HG02588 (cell line): ENCODE measurements around the gene NSUN7.
"Not testable (repeated sequence)": the region's sequence is repeated elsewhere in the genome, so short reads cannot be mapped to it uniquely, and the experiment has no call there.

Experiments
- ATAC-seq: cut with Tn5 transposase; IDR thresholded peaks from one replicate; pipeline ENCODE4 v1.9.1; 2021; ENCODE audit warnings: mild to moderate bottlenecking, moderate library complexity; ENCODE audit not compliant: unreplicated experiment

The NSUN7 gene

DNA sequence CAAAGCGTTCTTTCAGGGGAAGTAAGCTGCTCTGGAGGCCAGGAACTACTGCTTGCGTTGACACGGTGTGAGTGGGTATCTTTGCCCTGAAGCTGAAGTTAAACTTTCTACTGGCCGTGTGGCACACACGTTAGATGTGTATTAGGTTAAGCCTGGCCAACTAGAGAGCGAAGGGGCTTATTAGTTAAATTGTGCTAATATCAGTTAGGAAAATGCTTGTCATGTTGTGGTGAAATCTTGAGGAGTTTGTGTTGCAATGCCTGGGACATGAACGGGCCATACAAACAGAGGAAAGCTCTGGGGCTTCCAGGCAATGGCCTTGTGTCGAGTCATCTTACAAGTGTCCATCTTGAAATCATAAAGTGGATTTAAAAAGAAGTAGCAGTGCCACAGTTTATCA, 62.6 kb downstream of the NSUN7 start:
- no peak for ATAC-seq

DNA sequence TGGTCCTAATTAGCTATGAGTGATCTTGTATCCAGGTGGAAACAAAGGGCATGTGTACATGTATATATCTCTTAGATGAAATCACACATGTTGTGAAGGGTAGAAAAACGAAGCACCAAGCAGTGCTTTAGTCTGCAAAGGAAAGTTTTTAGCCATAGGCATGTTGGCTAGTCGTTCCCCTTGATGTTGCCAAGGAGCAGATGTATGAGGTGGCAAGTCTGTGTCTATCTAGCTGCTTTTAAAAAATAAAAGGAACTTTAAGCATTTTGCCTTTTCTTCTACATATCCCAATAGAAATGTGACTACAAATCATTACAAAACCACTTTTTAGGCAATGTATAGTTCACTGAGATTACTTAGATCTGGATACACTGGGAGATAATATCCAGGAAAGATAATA, 63.1 kb downstream of the NSUN7 start:
- no peak for ATAC-seq

DNA sequence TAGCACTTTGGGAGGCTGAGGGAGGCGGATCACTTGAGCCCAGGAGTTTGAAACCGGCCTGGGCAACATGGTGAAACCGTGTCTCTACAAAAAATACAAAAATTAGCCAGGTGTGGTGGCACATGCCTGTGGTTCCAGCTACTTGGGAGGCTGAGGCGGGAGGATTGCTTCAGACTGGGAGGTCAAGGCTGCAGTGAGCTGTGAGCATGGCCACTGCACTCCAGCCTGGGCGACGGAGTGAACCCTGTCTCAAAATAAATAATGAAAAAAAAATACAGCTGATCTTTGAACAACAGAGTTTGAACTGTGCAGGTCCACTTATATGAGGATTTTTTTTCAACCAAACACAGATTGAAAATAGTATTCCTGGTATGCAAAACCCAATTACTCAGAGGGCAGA, 67.4 kb downstream of the NSUN7 start:
- not testable (repeated sequence) for ATAC-seq

DNA sequence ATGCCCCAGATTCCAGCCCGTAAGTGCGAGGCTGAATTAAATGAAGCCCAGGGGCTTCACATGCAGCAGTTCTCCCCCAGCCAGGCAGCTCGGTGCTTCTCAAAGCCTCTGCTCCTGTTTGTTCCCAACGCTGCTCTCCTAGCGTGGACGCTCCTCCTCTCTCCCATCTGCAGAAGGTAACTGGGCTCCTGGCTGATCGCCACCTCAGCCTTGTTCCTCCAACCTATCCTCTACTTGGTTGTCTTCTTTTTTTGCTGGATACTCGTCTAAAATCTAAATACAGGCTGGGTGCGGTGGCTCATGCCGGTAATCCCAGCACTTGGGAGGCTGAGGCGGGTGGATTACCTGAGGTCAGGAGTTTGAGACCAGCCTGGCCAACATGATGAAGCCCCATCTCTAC, 70.3 kb downstream of the NSUN7 start:
- no peak for ATAC-seq

DNA sequence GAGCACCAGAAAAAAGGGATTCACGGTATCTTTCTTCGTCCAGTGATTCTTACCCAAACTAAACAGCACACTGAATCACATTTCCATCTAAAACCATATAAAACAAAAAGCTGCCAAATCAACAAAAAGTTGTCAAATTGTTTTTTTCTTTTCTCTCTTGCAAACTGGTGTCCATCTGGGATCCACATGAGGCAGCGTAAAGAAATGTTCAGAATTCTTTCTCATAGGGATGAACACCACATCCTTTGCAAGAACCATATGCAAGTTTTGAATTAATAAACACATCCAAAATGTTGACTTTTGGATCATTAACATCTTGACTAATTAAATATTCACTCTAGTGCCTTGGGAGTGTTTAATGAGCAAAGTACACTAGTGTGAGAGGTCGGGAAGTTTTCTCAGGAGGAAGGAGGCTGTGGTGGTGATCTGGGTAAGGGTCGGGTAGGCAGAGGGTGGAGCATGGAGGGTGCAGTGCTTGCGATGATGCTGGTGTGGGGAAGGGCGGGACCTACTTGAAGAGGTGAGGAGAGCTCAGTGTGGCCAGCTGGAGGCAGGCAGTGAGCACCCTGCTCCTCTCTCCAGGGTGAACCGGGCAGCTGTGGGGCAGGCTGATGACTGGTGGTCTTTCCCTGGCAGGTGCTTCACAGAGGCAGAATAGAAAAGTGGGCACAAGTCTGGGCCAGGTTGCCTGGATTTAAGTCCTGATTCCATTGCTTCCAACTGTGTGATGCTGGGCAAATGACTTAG, 72.8 kb downstream of the NSUN7 start:
- no peak for ATAC-seq

DNA sequence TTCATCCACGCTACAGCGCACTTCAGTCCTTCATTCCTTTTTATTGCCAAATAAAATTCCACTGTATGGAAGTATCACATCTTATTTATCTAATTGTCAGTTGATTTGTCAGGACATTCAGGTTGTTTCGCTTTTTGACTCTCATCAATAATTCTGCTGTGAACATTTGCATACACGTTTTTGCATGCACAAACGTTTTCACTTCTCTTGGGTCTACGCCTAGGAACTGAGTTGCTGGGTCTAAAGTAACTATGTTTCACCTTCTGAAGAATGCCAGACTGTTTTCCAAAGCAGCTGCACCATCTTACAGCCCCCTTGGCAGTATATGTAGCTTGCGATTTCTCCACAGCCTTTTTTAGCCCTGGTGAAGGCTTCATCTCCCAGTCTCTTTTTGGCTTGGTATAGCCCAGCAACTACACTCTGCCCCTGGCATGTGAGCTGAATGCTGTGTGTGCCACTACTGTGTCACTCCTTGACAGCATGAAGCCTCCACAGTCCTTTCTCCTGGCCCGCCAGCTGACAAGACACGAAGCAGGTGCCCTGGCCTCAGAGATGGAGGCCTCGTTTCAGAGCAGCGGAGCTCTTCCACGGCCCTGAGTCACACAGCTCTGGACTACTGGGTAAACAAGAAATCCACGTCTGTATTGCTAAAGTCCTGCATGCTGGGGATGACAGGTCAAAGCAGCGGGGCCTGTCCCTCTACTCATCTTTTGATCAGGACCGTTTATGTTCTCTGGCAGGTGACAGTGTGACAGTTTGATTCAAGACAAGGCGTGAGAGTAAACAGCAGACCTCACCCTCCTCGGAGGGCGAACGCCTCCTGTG, 75.5 kb downstream of the NSUN7 start:
- no peak for ATAC-seq

DNA sequence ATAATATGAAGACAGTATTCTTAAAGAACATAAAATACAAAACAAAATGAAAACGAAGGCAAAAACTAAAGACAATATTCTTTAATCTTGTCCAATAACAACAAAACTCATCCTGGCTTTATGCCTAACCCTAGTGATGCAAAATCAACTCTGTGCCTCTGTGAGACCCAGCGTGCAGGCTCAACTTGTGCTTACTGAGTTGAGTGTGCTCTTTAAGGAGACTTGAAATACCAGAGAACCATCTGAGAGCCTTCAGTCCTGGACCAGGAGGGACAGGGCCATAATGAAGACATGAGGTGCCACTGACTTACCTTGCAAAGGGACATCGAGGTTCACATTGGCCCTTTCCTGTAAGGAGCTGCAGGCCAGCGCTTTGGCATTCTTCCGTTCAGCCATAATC, 77.1 kb downstream of the NSUN7 start:
- ATAC-seq: no peak

DNA sequence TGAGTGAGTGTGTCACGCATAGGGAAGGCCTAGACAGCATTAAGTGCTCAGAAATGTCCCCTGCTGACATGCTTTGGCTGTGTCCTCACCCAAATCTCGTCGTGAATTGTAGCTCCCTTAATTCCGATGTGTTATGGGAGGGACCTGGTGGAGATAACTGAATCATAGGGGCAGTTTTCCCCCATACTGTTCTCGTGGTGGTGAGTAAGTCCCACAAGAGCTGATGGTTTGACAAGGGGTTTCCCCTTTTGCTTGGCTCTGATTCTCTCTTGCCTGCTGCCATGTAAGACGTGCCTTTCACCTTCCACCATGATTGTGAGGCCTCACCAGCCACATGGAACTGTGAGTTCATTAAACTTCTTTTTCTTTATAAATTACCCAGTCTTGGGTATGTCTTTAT, 78.0 kb downstream of the NSUN7 start:
- no peak for ATAC-seq

DNA sequence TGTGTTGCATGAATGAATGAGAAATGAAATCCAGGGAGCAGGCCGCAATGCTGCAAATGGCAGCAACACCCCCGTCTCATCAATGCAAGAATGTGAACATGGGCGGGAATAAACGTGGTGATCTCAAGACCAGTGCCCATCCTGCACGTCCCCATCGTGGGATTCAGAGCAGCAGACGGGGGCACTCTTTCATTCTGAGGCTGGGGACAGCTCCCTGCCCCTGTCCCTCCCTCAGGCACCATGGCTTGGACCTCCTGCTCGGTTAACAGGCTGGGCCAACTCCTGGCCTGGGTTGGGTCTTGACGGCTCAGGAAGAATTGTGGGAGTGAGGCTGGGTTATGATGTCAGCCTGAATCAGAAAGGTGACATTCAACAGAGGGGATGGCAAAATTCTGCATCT, 78.9 kb downstream of the NSUN7 start:
- no peak for ATAC-seq

DNA sequence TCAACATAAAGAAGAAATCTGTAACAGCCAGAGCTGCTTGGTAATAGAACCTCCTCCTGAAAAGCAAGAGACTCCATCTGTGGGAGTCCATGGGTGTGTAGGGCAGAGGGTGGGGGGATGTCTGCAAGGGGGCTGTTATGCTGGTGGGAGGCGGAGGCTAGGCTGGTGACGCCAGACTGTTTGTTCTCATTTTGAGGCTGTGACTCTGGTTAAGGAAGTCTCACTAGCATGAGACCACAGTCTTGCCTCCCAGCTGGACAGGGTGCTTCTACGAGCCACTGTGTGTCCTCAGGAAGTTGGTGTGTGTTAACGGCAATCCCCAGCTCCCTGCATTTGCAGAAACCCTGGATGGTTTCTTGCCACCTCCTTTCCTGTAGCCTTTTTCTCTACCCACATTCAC, 79.8 kb downstream of the NSUN7 start:
- ATAC-seq: no peak

DNA sequence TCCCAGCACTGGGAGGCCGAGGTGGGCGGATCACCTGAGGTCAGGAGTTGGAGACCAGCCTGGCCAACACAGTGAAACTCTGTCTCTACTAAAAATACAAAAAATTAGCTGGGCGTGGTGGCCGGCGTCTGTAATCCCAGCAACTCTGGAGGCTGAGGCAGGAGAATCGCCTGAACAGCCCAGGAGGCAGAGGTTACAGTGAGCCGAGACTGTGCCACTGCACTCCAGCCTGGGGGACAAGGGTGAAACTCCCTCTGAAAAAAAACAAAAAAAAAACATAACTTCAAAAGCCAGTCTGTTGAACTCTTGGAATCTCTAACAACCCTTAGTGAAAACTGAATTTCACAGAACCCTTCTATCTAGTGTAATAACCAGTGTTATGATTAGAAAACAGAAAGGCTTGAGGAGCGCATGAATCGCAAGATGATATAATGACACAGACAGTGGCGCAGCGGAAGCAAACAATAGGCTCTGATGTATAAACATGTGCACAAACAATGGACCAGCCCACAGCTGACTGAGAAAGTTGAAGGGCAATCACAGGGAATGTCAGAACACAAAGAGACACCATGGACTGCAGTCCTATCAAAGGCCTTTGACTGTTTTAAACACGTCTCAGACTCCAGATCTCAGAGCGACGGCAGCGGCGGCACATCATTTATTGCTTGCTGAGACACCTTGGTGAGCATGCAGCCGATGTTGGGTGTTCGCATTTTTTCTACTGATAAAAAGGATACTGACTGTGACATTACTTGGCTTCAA, 81.6 kb downstream of the NSUN7 start:
- no peak for ATAC-seq

DNA sequence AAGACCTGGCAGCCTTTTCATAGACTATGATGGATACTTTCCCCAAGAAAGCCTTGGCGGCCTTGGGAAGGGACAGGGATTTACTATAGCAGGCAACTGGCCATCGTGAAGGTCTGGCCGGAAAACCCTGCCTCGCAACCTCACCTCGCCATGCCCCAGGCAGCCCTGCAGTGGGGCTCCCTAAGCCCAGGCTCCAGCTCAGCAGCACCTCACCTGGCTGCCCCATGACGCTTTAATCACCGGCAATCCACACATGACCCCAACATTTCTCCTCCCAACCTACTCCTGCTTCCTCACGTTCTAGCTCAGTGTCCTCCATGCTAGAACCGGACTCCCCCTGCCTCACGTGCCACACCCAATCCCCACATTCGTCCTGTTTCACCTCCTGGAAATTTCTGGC, 82.4 kb downstream of the NSUN7 start:
- ATAC-seq: no peak

DNA sequence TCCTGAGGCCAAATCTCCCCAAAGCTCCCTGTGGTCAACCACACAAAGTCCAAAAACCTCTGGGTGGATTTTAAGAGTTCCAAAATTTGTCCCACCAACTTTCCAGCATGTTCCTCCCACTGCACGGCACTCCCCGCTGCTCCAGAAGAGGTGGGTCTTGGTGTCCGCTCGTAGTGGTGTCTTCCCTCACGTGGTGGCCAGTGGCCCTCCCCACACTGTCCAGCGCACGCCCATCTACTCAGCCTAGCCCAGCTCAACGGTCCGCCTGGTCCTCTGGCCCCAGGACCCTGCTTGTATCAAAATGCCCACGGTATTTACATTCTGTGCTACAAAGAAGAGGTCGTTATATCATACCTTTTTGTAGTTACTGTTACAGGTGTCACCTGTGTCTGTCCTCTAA, 83.5 kb downstream of the NSUN7 start:
- ATAC-seq: no peak

DNA sequence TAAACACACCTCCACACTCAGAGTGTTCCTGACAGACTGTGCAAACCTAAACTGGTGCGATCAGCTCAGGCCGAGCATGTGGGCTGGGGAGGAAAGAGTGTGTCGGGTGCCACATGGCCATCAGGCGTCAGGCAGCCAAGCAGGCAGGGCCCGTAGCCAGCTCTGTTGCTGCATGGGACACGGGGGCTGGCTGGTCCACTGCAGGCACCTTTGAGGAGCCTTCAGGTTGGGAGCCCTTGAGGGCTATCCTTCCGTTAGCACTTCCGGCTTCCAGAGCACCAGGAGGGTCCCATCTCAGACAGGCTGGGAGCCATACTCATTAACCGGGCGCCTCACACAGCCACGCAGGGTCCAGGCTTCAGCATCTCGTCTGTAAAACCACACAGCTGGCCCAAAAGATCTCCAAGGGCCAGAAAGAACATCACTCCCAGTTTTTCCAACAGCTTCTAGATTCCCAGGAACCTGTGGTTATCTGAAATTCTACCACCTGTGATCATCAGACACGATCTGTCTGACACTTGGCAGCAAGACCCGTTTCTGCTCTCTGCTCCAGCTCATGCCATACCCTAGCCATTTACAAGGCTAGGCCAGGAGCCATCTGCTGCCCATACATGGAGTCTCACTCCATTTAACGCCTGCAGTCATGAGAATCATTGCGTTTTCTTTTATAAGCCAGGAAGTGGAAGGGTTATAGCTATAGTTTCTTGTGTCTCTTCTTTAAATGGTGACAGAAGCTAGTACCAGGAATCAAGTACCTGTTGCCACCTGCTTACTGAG, 87.5 kb downstream of the NSUN7 start:
- no peak for ATAC-seq

DNA sequence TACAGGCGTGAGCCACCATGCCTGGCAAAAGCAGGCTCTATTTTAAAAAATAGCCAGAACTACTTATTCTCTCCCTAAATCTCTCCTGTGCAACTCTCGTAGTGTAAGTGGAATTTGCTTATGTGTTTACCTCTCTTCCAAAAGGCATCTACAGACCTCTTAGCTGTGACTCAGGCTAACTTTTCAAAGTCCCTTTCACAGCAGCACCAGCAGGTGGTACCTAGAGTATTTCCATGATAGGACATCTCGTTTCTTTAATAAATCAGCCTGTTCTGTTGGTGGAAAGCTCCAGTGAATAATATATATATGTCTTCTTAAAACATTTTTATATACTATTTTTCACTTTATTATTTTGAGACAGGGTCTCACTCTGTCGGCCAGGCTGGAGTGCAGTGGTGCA, 89.0 kb downstream of the NSUN7 start:
- ATAC-seq: no peak

DNA sequence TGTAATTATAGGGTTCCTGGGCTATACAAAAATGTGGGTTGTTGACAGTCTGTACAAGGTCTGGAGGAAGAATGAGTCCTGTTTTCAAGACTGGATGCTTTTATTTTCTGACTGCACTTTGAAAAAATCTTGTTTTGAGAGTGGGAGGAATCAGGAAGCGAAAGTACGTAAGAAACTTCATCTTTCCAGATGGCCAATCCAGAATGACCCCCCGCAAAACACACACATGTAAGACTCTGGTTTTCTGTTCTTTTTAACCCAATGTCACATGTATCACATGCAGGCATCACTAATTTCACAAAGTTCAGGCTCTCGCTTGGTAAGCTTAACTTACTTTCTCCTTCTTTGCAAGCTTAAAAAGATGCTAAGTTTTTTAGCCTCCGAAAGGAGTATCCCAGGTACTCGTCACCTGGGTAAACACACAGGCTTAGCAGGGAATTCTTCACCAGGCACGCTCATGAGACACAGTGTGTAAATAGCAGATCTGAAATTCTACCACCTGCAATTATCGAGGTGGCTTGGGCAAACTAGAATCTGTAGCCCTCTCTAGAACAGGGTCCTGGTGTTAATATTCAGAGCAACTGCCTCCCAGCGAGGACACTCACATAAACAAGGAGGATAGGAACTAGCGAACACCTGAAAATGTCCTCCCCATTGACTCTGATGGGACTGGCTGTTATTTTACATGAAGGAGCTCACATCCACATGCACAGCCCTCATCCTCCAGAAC, 90.7 kb downstream of the NSUN7 start:
- peak; percentile 39 for ATAC-seq

DNA sequence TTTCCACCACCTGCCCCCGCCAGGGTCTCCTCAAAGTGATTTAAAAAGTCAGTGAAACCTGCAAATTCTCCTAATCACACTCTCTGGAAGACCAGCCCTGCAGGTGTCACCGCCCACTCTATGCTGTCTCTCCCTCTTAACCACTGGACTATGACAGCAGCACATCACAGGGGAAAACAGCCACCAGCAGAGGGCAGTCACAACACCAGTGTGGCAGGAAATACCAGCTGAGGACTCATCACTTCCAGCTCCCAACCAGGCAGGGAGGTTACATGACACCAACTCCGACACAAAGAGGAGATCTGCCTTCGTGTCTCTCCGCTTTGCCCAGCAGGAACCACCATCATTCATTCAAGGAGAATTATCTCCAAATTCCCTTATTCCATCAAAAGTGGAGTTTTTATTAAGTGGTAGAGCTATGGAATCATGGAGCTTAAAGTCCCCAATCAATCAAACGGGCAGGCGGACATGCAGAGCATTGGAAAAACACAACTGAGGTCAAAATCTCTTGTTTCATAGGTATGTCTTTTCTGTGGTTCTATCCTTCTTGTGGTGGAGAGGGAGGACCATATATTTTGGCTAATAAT, 91.3 kb downstream of the NSUN7 start:
- peak; percentile 80 for ATAC-seq

DNA sequence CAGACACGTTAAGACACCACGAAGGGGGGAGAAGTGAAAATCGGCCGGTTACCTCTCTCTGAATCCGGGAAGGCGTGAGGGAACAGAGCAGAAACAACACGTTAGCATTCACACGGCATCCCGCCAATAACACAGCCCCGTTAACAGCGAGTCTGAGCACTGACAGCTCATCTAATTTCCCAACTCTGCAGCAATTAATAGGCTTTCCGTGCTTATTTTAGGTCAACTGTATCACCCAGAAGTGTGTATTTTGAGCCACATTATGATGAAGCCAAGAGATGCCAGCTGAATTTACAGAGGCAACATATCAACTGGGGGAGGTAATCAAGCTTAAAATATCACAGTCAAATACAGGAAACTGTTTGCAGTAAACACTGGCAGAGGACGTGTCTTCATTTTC, 92.6 kb downstream of the NSUN7 start:
- no peak for ATAC-seq

DNA sequence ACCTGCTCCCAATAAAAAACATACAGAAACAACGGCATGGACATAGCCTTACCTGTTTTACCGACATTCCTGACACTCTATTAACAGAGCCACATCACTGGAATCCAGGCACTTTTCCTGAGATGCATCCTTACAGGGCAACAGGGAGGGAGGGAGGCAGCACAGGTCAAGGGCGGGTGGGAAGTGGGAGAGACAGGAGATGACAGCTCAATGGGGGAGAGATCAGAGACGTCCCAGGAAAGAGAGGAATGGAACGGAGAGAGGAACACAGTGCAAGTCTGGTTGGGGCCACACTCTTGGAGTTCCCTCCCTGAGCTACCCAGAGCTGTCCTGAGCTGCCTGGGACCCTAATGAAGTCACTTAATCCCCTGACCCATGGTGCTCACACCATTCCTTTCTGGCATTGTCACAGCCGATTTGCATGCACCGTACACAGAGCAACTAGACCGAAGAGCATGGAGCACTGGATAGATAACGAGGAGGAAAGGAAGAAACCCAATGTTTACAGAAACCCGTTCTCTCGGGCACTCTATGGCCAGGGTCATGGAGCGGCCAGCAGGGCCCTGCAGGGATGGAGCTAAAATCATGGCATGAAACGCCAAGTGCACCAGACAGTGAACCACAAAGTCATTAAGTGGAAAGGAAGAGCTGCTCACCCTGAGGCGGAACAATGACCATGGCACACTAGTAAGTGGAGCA, 93.1 kb downstream of the NSUN7 start:
- no peak for ATAC-seq
